IMR-90 (cell line): Measurements from ENCODE around the gene LNX1.

ENCODE experiments used
- CEBPB ChIP-seq: IDR thresholded peaks from 2 replicates; pipeline ENCODE4 v1.6.1; 2012; ENCODE audit warnings: low read depth, low read length, improper control_type of control experiment
- CTCF ChIP-seq: conservative IDR thresholded peaks from 2 replicates; pipeline ENCODE4 v1.5.1; 2012; ENCODE audit warnings: mild to moderate bottlenecking, low read depth, low read length, improper control_type of control experiment
- FOS ChIP-seq: fragments of 150-350 bp; IDR thresholded peaks from 2 replicates; pipeline ENCODE4 v1.6.1; 2016; ENCODE audit warnings: low read depth, low read length
- MAFK ChIP-seq: IDR thresholded peaks from 2 replicates; pipeline ENCODE4 v1.6.1; 2012; ENCODE audit warnings: low read depth, low read length, improper control_type of control experiment
- MAZ ChIP-seq: IDR thresholded peaks from 2 replicates; pipeline ENCODE4 v1.6.1; 2012; ENCODE audit warnings: low read depth, mild to moderate bottlenecking, low read length, improper control_type of control experiment, moderate library complexity, borderline replicate concordance
- NFE2L2 ChIP-seq: fragments of 150-350 bp; IDR thresholded peaks from 2 replicates; pipeline ENCODE4 v1.6.1; 2016; ENCODE audit warnings: low read depth, mild to moderate bottlenecking, low read length
- POLR2A ChIP-seq: IDR thresholded peaks from 2 replicates; pipeline ENCODE4 v1.6.1; 2012; ENCODE audit warnings: mild to moderate bottlenecking, low read depth, low read length
- RAD21 ChIP-seq: IDR thresholded peaks from 2 replicates; pipeline ENCODE4 v1.6.1; 2012; ENCODE audit warnings: low read length, improper control_type of control experiment
- RCOR1 ChIP-seq: IDR thresholded peaks from 2 replicates; pipeline ENCODE4 v1.6.1; 2012; ENCODE audit warnings: mild to moderate bottlenecking, low read length, improper control_type of control experiment; ENCODE audit not compliant: insufficient replicate concordance
- SMC3 ChIP-seq: fragments of 150-350 bp; IDR thresholded peaks from 2 replicates; pipeline ENCODE4 v1.6.1; 2016; ENCODE audit warnings: low read depth, mild to moderate bottlenecking, antibody characterized with exemption, low read length, moderate library complexity

- TF ChIP-seq SMC3 (no peak), CTCF (no peak), POLR2A (no peak), MAZ (no peak), NFE2L2 (no peak), FOS (no peak), CEBPB (no peak), MAFK (no peak), RAD21 (no peak), RCOR1 (no peak)
Measured at GRCh38 chr4:53598483-53598882, 7.2 kb upstream of the LNX1 start.
